CD4-positive, alpha-beta T cell treated with Interleukin-4 for 4 hours (primary cell): ENCODE results near the gene RPL29.

Experiments
- DNase-seq: peaks from one replicate; pipeline ENCODE4 v3.0.0-alpha.2; 2020

Gene RPL29

GRCh38 chr3:51961602-51962569 is 33.8 kb downstream of the RPL29 start:
- no peak for DNase-seq

- no peak for DNase-seq
These were observed 34.7 kb downstream of the RPL29 start for GRCh38 chr3:51961011-51961410.

- no peak for DNase-seq
These were observed 35.3 kb downstream of the RPL29 start for GRCh38 chr3:51960386-51960785.

GRCh38 chr3:51959651-51960050 is 36.0 kb downstream of the RPL29 start:
- no peak for DNase-seq

GRCh38 chr3:51958603-51959521 is 36.8 kb downstream of the RPL29 start:
- DNase-seq = no peak

- DNase-seq = no peak
These were observed 38.0 kb downstream of the RPL29 start for GRCh38 chr3:51957520-51958205.

GRCh38 chr3:51955893-51956770 is 39.6 kb downstream of the RPL29 start:
- no peak for DNase-seq

- DNase-seq = no peak
These were observed 40.4 kb downstream of the RPL29 start, which contains the start of gene GPR62 for GRCh38 chr3:51955175-51955892. GPR62 (plus strand) TSS chr3:51955381; CDS start chr3:51955653, 272 bp downstream.

- DNase-seq = no peak
These were observed 41.0 kb downstream of the RPL29 start for GRCh38 chr3:51954713-51955112.

- no peak for DNase-seq
These were observed 41.6 kb downstream of the RPL29 start for GRCh38 chr3:51954105-51954504.

GRCh38 chr3:51953445-51953844 is 42.2 kb downstream of the RPL29 start:
- no peak for DNase-seq

GRCh38 chr3:51950899-51951298 is 44.8 kb downstream of the RPL29 start:
- DNase-seq = no peak

- no peak for DNase-seq
These were observed 46.6 kb downstream of the RPL29 start for GRCh38 chr3:51949121-51949520.

- no peak for DNase-seq
These were observed 47.6 kb downstream of the RPL29 start for GRCh38 chr3:51948016-51948580.

GRCh38 chr3:51947215-51947900 is 48.3 kb downstream of the RPL29 start:
- DNase-seq = no peak

- DNase-seq = no peak
These were observed 48.9 kb downstream of the RPL29 start for GRCh38 chr3:51946796-51947195.

- no peak for DNase-seq
These were observed 49.6 kb downstream of the RPL29 start for GRCh38 chr3:51945926-51946705.

- no peak for DNase-seq
These were observed 50.5 kb downstream of the RPL29 start for GRCh38 chr3:51945031-51945840.
